ENCODE results near the gene H2BK1. TPM values are rescaled to one million over a fixed set of nuclear protein-coding genes. Genes with fewer than 3 reads are reported as not detected.
A peak's percentile ranks its signal among the peaks of the same experiment; 100 is the strongest.

H2BK1 gene
- total RNA-seq, 2 donors from 2014 or later = not detected

DNA sequence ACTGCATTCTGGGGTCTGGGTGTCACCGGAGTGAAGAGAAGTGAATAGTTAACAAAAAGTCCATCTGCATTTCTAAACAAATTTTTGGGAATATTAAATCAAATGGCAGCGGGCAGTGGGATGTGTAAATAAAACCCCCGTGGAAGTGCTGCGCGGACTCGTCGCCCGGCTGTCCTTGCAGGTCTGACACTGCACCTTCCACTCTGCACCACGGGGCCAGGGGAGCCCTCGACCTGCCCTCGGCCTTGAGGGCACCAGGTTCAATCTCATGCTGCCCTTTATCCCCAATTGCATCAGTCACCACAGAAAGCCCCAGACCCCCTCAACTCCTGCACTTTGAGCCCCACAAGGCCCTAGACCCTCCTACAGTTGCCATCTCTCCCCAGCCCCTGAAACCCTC, 44.6 kb upstream of the H2BK1 start:
- Histone ChIP-seq H3K4me3 (no peak overlapping the region), H3K27me3 (no peaks in the 10 kb centered on the region), H3K36me3 (replicated peaks in 1 of 2; ENCODE audit: insufficient read depth in 1 of 2, low read depth in 2 of 2) (no peaks in the 10 kb centered on the region), H3K4me1 (peaks cover 26% of the 10 kb centered on the region), H3K27ac (no peak overlapping the region), H3K9me3 (no peaks in the 10 kb centered on the region)
- DNase-seq = no peak
- ATAC-seq = no peak
- intact Hi-C loops (cut with DNase I) = no loop called here
- 85 to 86% methylated on average over 11 of the region's 11 CpGs for WGBS, 2 donors
- no peak for TF ChIP-seq POLR2A (IDR thresholded peaks at IDR 0.05)
- TF ChIP-seq, protein P1, sequence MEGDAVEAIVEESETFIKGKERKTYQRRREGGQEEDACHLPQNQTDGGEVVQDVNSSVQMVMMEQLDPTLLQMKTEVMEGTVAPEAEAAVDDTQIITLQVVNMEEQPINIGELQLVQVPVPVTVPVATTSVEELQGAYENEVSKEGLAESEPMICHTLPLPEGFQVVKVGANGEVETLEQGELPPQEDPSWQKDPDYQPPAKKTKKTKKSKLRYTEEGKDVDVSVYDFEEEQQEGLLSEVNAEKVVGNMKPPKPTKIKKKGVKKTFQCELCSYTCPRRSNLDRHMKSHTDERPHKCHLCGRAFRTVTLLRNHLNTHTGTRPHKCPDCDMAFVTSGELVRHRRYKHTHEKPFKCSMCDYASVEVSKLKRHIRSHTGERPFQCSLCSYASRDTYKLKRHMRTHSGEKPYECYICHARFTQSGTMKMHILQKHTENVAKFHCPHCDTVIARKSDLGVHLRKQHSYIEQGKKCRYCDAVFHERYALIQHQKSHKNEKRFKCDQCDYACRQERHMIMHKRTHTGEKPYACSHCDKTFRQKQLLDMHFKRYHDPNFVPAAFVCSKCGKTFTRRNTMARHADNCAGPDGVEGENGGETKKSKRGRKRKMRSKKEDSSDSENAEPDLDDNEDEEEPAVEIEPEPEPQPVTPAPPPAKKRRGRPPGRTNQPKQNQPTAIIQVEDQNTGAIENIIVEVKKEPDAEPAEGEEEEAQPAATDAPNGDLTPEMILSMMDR (IDR thresholded peaks at IDR 0.05) = no peak

DNA sequence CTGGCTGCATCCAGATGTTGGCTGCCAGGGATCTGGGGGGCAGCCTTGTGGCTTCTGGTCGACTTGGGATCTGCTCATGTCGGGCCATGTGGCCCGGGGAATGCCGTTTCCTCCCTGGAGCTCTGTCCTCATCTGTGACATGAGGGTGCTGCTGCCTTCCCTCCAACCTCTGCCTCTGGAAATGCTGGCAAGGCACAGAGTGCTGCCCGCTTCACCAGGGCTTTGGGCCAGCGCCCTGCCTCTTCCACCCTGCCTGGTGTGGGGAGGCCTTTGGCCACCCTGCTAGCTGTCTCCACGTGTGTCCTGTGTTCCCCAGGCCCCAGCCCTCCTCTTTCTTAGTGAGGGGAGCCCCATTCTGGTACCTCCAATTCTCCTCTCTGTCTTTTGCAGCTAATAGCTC, 44.0 kb upstream of the H2BK1 start:
- DNase-seq = no peak
- Histone ChIP-seq H3K4me1 (peaks cover 31% of the 10 kb centered on the region), H3K27me3 (no peaks in the 10 kb centered on the region), H3K36me3 (replicated peaks in 1 of 2; ENCODE audit: insufficient read depth in 1 of 2, low read depth in 2 of 2) (no peaks in the 10 kb centered on the region), H3K9me3 (no peaks in the 10 kb centered on the region), H3K27ac (no peak overlapping the region), H3K4me3 (no peak overlapping the region)
- WGBS, 2 donors = 64 to 82% methylated on average over 5 to 7 of the region's 7 CpGs
- ATAC-seq = no peak
- intact Hi-C loops (cut with DNase I) = no loop called here
- TF ChIP-seq, protein P1 (IDR thresholded peaks at IDR 0.05) = no peak
- TF ChIP-seq POLR2A (IDR thresholded peaks at IDR 0.05) = no peak

DNA sequence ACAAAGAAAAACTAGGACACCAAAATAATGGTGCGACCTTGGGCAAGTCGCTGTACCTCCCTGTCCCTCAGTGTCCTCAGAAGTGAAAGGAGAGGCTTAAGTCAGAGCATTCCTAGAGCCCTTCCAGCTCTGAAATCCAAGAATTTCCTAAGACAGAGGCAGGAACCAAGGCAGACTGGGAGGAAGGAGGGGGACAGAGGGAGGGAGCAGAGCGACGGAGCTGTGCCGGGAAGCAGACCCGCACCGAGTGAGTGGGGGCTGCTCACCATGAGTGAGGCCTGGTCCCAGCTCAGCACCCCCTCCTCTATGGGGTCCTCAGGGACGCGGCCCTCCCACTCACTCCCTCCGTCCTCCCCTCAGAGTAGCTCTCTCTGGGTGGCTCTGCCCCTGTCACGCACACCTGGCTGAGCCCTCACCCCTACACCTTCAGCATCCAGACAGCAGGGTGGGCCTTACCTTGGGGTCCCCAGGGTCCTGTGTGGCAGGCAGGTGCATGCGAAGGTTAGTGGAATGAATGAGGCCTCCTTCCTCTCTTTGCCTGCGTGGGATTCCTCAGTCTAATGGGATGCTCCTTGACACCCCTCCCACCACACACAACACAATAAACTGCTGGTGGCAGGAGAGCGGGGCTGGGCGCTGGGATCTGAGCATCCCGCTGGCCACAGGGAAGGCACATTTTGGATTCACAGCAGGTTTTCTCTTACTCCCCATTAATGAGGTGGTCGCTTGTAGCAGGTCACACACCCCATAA, 42.8 kb upstream of the H2BK1 start:
- TF ChIP-seq, protein P1 (IDR thresholded peaks at IDR 0.05) = no peak
- TF ChIP-seq POLR2A (IDR thresholded peaks at IDR 0.05) = no peak
- Histone ChIP-seq H3K4me3 (no peak overlapping the region), H3K27me3 (no peaks in the 10 kb centered on the region), H3K36me3 (replicated peaks in 1 of 2; ENCODE audit: insufficient read depth in 1 of 2, low read depth in 2 of 2) (no peaks in the 10 kb centered on the region), H3K27ac (peak overlapping the region in 3 of 4 donors; percentile 72 to 93 (median 93)), H3K4me1 (peaks cover 35% of the 10 kb centered on the region), H3K9me3 (no peaks in the 10 kb centered on the region)
- DNase-seq (no peak), ATAC-seq (no peak)
- WGBS, 2 donors = 76 to 82% methylated on average over 12 to 17 of the region's 17 CpGs
- intact Hi-C loops (cut with DNase I) = no loop called here

DNA sequence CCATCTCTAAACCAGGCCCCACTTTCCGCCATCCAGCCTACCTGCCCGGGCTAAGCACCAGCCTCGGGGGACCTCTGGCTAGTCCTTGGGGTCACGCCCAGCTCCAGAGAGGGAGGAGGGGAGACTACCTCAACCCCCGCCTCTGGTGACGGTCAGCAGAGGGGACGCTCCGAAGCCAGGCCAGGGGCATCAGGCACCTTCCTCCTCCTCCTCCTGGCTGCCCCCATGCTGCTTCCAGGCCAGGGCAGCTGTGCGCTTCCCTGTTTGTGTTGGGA, 42.2 kb upstream of the H2BK1 start:
- ATAC-seq (no peak), DNase-seq (no peak)
- Histone ChIP-seq H3K9me3 (no peaks in the 10 kb centered on the region), H3K27me3 (no peaks in the 10 kb centered on the region), H3K4me3 (no peak overlapping the region), H3K27ac (peak overlapping the region; percentile 62 to 93 (median 82)), H3K36me3 (replicated peaks in 1 of 2; ENCODE audit: insufficient read depth in 1 of 2, low read depth in 2 of 2) (no peaks in the 10 kb centered on the region), H3K4me1 (peaks cover 41% of the 10 kb centered on the region)
- WGBS, 2 donors = 38 to 43% methylated on average over 6 to 8 of the region's 9 CpGs
- TF ChIP-seq POLR2A (IDR thresholded peaks at IDR 0.05) = no peak
- TF ChIP-seq, protein P1 (IDR thresholded peaks at IDR 0.05) = no peak
- intact Hi-C loops (cut with DNase I) = no loop called here

All from body of pancreas (tissue), 4 donors.